ENCODE data around the gene SRMS. TPM values are rescaled to one million over a fixed set of nuclear protein-coding genes. Genes with fewer than 3 reads are reported as not detected.

SRMS gene
- total RNA-seq, 1 donor from 2014 or later = not detected

DNA sequence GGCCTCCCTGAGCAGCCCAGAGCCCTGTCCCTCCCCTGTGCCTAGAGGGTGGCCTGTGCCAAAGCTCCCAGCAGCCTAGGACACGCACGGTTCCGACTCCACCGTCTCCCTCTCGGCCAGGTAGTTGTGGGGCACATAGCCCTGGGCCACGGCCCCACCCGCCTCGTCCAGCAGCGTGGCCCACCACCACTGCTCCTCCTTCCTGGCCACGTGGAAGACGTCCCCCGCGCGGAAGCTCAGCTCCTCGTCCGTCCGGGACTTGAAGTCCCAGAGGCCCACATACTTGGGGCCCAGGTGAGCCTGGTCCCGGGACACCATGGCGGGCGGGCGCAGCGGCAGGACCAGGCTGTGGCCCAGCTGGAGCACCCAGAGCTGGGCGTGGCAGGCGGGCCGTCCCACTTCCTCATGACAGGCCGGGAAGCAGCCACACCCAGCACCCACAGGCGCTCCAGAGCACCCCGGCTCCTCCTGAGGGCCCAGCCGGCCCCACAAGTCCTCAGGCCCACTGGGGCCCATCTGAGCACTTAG lies 10.5 kb downstream of the SRMS start, which contains the start of gene PTK6:
Gene PTK6 (minus strand): TSS at position 380 of the 528 bp plus-strand sequence. CDS start 62 bp downstream, at position 318.
- Mint-ChIP-seq H3K36me3 (no peaks in the 10 kb centered on the region), H3K4me1 (ENCODE audit: unreplicated experiment) (peaks cover 5% of the 10 kb centered on the region), H3K27ac (peak within 1 kb of the TSS; percentile 61), H3K9me3 (no peaks in the 10 kb centered on the region), H3K4me3 (peak within 1 kb of the TSS; percentile 41), H3K27me3 (no peaks in the 10 kb centered on the region)
- DNase-seq (ENCODE audit: extremely low spot score, unreplicated experiment) = no peak
- TF ChIP-seq, protein P1, sequence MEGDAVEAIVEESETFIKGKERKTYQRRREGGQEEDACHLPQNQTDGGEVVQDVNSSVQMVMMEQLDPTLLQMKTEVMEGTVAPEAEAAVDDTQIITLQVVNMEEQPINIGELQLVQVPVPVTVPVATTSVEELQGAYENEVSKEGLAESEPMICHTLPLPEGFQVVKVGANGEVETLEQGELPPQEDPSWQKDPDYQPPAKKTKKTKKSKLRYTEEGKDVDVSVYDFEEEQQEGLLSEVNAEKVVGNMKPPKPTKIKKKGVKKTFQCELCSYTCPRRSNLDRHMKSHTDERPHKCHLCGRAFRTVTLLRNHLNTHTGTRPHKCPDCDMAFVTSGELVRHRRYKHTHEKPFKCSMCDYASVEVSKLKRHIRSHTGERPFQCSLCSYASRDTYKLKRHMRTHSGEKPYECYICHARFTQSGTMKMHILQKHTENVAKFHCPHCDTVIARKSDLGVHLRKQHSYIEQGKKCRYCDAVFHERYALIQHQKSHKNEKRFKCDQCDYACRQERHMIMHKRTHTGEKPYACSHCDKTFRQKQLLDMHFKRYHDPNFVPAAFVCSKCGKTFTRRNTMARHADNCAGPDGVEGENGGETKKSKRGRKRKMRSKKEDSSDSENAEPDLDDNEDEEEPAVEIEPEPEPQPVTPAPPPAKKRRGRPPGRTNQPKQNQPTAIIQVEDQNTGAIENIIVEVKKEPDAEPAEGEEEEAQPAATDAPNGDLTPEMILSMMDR (conservative IDR thresholded peaks at IDR 0.05) = no peak

DNA sequence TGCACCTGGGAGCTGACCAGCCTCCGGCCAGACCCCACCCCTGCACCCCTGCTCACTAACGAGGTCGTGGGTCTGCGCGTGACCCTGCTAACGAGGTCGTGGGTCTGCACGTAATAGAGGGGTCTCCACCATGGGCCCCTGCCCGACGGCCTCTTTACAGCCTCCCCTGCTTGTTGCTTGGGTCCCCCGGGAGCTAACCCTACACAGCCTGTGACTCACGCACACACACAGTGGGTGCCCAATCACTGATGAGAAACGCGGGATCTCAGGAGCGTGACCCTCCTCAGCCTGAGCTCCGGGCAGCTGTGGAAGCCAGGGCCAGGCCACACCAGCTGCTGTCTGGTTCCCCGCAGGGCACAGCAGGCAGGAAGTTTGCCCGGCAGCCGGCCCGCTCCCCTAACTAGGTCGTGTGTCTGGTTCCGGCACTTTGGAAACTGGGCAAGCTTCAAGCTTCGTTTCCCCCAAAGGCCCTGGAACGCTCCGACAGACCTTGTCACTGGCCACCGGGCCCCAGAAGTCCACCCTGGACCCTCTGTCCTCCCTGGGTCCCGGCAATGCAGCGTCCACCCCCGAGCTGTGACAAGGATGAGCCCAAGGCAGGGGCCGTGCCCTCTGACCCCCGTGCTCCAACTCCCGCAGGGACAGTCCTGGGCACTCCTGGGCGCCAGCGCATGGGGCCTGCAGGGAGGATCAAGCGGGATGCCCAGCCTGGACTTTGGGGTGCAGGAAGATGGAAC lies 11.1 kb downstream of the SRMS start:
- H3K27me3 Mint-ChIP-seq = no peaks in the 10 kb centered on the region
- no peaks in the 10 kb centered on the region for H3K9me3 Mint-ChIP-seq
- H3K4me1 Mint-ChIP-seq (ENCODE audit: unreplicated experiment) = peaks cover 8% of the 10 kb centered on the region
- DNase-seq (ENCODE audit: extremely low spot score, unreplicated experiment) = no peak
- H3K4me3 Mint-ChIP-seq = peak overlapping the region; percentile 20
- H3K27ac Mint-ChIP-seq = peak overlapping the region; percentile 61
- TF ChIP-seq, protein P1 (conservative IDR thresholded peaks at IDR 0.05) = no peak
- no peaks in the 10 kb centered on the region for H3K36me3 Mint-ChIP-seq

DNA sequence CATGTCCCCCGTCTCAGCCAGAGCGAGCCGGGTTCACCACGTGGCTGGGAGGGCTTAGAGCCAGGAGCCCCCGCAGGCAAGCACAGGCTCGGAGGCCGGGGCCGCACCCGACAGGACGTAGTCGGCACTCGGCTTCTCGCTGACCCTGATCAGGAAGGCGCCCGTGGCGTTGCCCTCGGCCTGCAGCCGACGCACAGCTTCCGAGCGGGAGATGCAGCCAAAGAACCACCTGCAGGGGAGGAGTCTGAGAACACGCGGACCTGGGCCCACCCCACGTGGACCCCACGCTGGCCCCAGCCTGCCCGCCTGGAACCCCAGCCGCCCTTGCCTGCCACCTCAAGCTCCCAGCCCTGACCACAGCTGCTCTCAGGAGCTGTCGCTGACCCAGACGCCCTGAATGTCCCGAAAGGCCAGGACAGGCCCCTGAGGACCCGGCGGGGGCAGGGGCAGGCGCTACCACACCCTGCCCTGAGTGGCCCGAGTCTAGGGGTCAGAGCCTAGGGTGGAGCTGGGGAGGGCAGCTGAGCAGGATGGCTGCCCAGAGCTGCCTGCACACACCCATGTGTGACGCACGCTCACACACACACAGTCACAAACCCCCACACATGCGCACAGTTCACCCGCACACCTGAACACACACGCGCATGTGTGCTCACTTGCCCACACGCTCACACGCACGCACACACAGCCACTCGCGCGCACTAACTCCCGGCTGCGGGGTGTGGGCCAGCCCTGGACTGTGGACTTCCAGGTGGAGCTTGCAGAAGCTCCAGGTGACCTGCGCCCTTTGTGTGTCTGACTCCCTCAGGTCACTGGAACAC lies 12.5 kb downstream of the SRMS start:
- TF ChIP-seq, protein P1 (conservative IDR thresholded peaks at IDR 0.05) = no peak
- H3K9me3 Mint-ChIP-seq = no peaks in the 10 kb centered on the region
- no peak overlapping the region for H3K4me3 Mint-ChIP-seq
- no peak for DNase-seq (ENCODE audit: extremely low spot score, unreplicated experiment)
- no peaks in the 10 kb centered on the region for H3K36me3 Mint-ChIP-seq
- no peak overlapping the region for H3K27ac Mint-ChIP-seq
- peaks cover 8% of the 10 kb centered on the region for H3K4me1 Mint-ChIP-seq (ENCODE audit: unreplicated experiment)
- no peaks in the 10 kb centered on the region for H3K27me3 Mint-ChIP-seq

DNA sequence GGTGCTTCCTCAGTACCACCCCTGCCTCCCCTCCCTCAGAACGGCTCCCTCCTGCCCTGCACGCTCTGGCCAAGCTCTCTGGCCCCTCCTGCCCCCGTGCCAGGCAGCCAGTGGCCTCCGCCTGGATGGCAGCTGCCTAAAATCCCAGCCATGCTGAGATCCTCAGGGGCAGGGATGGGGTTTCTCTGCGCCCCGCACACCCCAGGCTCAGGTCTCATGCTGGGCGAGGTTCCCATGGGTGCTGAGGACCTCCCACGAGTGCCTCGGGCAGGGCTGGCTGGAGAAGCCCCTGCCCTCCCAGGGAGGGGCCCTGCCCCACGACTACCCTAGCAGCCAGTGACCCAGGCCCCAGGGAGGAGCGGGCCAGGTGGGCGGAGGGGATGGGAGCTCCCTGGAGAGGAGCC lies 13.1 kb downstream of the SRMS start:
- TF ChIP-seq, protein P1 (conservative IDR thresholded peaks at IDR 0.05) = no peak
- no peaks in the 10 kb centered on the region for H3K27me3 Mint-ChIP-seq
- no peak overlapping the region for H3K4me3 Mint-ChIP-seq
- DNase-seq (ENCODE audit: extremely low spot score, unreplicated experiment) = no peak
- H3K36me3 Mint-ChIP-seq = no peaks in the 10 kb centered on the region
- H3K9me3 Mint-ChIP-seq = no peaks in the 10 kb centered on the region
- no peak overlapping the region for H3K27ac Mint-ChIP-seq
- peaks cover 8% of the 10 kb centered on the region for H3K4me1 Mint-ChIP-seq (ENCODE audit: unreplicated experiment)

DNA sequence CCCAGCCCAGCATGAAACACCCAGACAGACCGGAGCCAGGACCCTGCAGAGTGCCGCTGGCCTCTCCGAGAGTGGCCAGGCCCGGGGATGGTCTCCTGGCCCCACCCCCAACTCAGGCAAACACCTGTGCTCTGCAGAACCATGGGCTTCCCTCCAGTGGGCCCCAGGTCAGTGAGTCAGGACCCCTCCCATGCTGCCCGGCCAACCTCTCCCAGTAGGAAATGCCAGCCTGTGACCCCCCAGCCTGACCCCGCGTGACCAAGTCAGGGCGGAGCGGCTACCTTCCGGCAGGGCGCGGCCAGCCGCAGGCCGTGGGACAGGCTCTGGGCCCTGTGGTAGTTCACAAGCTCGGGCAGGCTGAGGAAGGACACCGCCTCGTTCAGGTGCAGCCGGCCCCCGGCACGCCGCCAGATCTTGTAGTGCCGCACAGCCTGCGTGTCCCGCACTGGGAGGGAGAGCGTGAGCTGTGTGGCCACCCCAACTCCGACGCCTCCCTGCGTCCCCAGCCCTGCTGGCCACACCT lies 13.6 kb downstream of the SRMS start:
- Mint-ChIP-seq H3K9me3 (no peaks in the 10 kb centered on the region), H3K36me3 (no peaks in the 10 kb centered on the region), H3K4me3 (no peak overlapping the region), H3K27ac (no peak overlapping the region), H3K4me1 (ENCODE audit: unreplicated experiment) (peaks cover 8% of the 10 kb centered on the region), H3K27me3 (no peaks in the 10 kb centered on the region)
- TF ChIP-seq, protein P1 (conservative IDR thresholded peaks at IDR 0.05) = no peak
- DNase-seq (ENCODE audit: extremely low spot score, unreplicated experiment) = no peak

Measured in type B pancreatic cell (in vitro differentiated cells).